Immature natural killer cell (primary cell): ENCODE results near the gene BSN. TPM values are rescaled to one million over a fixed set of nuclear protein-coding genes. Genes with fewer than 3 reads are reported as not detected.

Experiments
- DNase-seq, 3 donors: peaks; one replicate each; pipeline ENCODE4 v3.0.0; 2022; ENCODE audit warnings: mixed read lengths in 1 of 3
- H3K27ac Mint-ChIP-seq, 6 donors: one replicate each; pipeline ENCODE4 v1.8.0; 2020; ENCODE audit warnings: mixed read lengths in 6 of 6, mild to moderate bottlenecking in 5 of 6, inconsistent platforms in 4 of 6, moderate library complexity in 3 of 6
- H3K27me3 Mint-ChIP-seq, 3 donors: one replicate each; pipeline ENCODE4 v1.8.0; 2020 to 2021; ENCODE audit warnings: low read depth in 3 of 3, mild to moderate bottlenecking in 3 of 3, mixed read lengths in 3 of 3, moderate library complexity in 3 of 3, inconsistent platforms in 1 of 3
- H3K36me3 Mint-ChIP-seq, 3 donors: one replicate each; pipeline ENCODE4 v1.8.0; 2020; ENCODE audit warnings: mixed read lengths in 3 of 3, inconsistent platforms in 2 of 3, mild to moderate bottlenecking in 2 of 3
- H3K4me1 Mint-ChIP-seq, 2 donors: one replicate each; pipeline ENCODE4 v1.8.0; 2020; ENCODE audit warnings: inconsistent platforms in 2 of 2, mild to moderate bottlenecking in 2 of 2, mixed read lengths in 2 of 2, moderate library complexity in 1 of 2
- H3K4me3 Mint-ChIP-seq, 5 donors: one replicate each; pipeline ENCODE4 v1.8.0; 2020; ENCODE audit warnings: mild to moderate bottlenecking in 5 of 5, mixed read lengths in 5 of 5, inconsistent platforms in 3 of 5, moderate library complexity in 3 of 5
- H3K9me3 Mint-ChIP-seq, 6 donors: one replicate each; pipeline ENCODE4 v1.8.0; 2020; ENCODE audit warnings: mild to moderate bottlenecking in 6 of 6, mixed read lengths in 6 of 6, inconsistent platforms in 4 of 6, moderate library complexity in 3 of 6
- polyA plus RNA-seq, 3 donors: library from polyadenylated mRNA; unstranded; fragments of 300-500 nt; fragmentation: Illumina TruSeq; gene quantifications; one replicate each; pipeline ENCODE4 v1.2.3, GENCODE V29; 2021

BSN gene
- polyA plus RNA-seq, 3 donors from 2014 or later: 0.42 TPM; not detected in 2

DNA sequence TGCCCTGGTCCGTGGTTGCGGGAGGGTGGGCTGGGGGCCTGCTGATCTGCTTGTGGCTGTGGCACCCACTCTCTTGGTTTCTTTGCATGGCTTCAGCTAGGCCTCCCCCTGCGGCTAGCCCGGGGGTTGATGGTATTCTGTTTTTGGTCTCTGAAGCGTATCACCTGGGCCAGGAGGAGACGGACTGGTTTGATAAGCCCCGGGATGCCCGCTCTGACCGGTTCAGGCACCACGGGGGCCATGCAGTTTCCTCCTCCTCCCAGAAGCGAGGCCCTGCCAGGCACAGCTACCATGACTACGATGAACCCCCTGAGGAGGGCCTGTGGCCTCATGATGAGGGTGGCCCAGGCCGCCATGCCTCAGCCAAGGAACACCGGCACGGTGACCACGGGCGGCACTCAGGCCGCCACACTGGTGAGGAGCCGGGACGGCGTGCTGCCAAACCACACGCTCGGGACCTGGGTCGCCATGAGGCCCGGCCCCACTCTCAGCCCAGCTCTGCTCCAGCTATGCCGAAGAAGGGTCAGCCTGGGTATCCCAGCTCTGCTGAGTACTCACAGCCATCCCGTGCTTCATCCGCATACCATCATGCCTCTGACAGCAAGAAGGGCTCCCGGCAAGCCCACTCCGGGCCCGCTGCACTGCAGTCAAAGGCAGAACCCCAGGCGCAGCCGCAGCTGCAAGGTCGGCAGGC is 108.6 kb downstream of the BSN start:
- no peaks in the 10 kb centered on the region for H3K9me3 Mint-ChIP-seq
- DNase-seq: no peak
- no peaks in the 10 kb centered on the region for H3K36me3 Mint-ChIP-seq
- no peak overlapping the region for H3K27ac Mint-ChIP-seq
- no peaks in the 10 kb centered on the region for H3K4me1 Mint-ChIP-seq
- peaks cover 2 to 3% (median 2%) of the 10 kb centered on the region in 3 donors for H3K27me3 Mint-ChIP-seq
- no peak overlapping the region for H3K4me3 Mint-ChIP-seq

DNA sequence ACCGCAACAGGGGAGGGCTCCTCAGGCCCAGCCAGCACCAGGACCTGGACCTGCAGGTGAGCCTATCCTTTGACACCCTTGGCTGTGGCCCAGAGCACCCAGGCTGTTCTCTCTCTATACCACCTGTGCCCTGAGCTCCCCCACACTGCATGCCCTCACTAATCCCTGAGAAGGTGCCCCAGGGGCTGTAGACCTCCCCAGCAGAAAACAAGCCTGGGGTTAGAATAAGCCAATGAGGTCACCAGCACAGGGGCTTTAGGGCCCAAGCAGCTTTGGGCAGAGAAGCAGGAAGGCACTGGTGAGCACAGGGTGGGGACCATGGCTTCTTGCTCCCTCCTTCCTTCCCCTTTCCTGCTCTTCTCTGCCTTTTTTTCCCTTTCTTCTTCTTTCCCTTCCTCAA is 109.6 kb downstream of the BSN start:
- no peaks in the 10 kb centered on the region for H3K36me3 Mint-ChIP-seq
- no peak for DNase-seq
- peaks cover 2 to 3% (median 2%) of the 10 kb centered on the region in 3 donors for H3K27me3 Mint-ChIP-seq
- no peak overlapping the region for H3K4me3 Mint-ChIP-seq
- H3K27ac Mint-ChIP-seq: no peak overlapping the region
- no peaks in the 10 kb centered on the region for H3K4me1 Mint-ChIP-seq
- no peaks in the 10 kb centered on the region for H3K9me3 Mint-ChIP-seq

DNA sequence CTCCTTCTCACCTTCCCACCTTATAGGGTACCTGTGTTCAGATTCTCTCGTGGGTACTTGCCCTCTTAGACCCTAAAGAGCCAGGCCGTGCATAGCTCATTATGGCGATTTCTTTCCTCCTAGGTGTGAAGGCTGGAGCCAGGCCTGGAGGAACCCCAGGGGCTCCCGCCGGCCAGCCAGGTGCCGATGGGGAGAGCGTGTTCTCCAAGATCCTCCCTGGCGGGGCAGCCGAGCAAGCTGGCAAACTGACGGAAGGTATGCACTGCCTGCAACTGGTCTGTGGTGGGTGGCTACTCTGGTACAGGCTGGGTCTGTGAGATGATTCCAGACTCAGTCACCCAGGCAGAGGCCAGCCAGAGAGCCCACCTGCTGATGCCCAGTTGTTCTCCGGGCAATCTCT is 110.0 kb downstream of the BSN start:
- Mint-ChIP-seq H3K27ac (no peak overlapping the region), H3K27me3 (peaks cover 2 to 3% (median 2%) of the 10 kb centered on the region in 3 donors)

DNA sequence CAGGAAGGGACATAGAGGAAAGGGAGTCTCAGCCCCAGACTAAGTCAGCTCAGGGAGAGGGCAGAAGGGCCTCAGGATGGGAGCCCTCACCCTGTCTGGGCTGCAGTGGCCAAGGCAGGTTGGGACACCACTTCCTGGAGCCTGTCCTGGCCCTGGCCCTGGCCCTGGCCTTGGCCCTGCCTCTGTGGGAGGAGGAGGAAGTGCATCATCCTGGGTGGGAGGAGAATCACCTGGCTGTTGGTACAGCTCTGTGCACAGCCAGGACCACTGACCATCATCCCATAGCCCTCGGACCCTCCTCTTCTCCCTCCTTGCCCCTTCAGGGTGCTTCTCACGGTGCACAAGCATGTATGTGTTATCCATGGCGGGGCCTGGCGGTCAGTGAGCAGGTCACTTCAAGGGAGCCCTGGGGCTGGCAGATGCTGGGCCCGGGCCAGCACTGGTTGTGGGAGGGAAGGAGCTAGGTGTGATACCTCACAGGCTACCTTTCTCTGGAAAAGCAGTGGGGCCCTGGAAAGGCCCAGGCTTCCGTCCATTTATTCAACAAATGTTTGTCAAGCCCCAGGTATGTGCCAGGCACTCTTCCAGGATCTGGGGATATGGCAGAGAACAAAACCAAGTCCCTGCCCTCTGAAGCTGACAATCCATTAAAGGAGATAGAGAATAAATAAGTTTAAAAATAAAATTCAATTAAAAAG is 111.7 kb downstream of the BSN start:
- no peaks in the 10 kb centered on the region for H3K9me3 Mint-ChIP-seq
- no peak overlapping the region for H3K4me3 Mint-ChIP-seq
- DNase-seq: no peak
- no peak overlapping the region for H3K27ac Mint-ChIP-seq
- H3K36me3 Mint-ChIP-seq: no peaks in the 10 kb centered on the region
- peaks cover 0 to 2% (median 0%) of the 10 kb centered on the region in 3 donors for H3K27me3 Mint-ChIP-seq
- no peaks in the 10 kb centered on the region for H3K4me1 Mint-ChIP-seq

More for the DNA sequence above, 110.0 kb downstream of the BSN start:
- H3K9me3 Mint-ChIP-seq: no peaks in the 10 kb centered on the region
- no peaks in the 10 kb centered on the region for H3K4me1 Mint-ChIP-seq
- H3K36me3 Mint-ChIP-seq: no peaks in the 10 kb centered on the region
- no peak overlapping the region for H3K4me3 Mint-ChIP-seq
- no peak for DNase-seq

DNA sequence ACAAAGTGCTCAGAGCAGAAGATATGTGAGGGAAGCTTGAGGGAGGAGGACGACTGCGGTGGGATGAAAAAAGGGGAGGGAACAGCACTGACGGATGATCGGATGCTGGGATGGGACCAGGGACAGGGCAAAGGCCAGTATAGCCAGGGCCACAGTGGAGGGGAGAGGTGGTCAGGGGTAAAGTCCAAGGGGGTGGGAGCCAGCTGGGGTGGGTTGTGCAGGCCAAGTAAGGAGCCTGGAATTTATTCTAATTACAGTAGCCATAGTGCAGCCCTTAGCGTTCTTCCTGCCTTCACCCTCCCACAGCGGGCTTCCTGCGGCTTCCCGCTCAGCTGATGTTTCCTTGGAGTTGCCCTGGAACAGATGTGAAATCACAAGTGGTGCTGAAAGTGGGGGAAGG is 112.3 kb downstream of the BSN start:
- Mint-ChIP-seq H3K4me3 (no peak overlapping the region), H3K27ac (no peak overlapping the region), H3K27me3 (peaks cover 0 to 2% (median 0%) of the 10 kb centered on the region in 3 donors), H3K4me1 (peaks cover 0 to 1% of the 10 kb centered on the region in 2 donors), H3K36me3 (no peaks in the 10 kb centered on the region), H3K9me3 (no peaks in the 10 kb centered on the region)
- no peak for DNase-seq

DNA sequence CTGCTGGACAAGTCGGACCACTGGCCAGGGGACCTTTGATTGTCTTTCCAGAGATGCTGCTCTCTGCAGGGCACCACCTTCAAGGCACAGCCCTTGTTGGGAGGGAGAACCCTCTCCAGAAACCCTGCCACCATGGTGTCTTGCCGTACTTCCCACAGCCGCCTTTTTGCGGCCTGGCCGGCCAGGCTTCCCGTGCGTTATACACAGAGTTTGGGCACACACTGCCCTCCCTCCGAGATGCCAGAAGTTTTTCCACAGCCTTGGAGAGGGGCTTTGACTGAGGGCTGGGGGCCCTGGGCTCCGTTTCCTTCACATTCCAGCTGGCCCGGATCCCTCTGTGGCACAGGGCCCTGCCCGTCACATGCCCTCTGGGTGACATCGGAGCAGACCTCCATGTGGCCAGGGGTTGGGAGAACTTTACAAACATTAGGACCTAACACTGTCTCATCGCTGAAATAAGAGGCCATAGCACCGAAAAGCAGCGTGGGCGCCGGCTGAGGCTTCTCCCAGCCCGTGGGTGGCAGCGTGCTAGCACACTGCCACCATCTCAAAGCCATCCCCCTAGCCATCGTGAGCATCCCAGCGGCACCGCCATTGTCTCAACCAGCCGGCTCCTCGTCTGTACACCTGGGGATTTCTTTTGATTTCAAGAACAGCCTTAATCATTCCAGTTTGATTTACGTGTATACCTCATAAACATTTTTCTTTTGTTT is 113.6 kb downstream of the BSN start:
- DNase-seq: no peak
- Mint-ChIP-seq H3K9me3 (no peaks in the 10 kb centered on the region), H3K27me3 (peaks cover 2 to 3% (median 2%) of the 10 kb centered on the region in 3 donors), H3K4me1 (peaks cover 4 to 9% of the 10 kb centered on the region in 2 donors), H3K4me3 (no peak overlapping the region), H3K27ac (no peak overlapping the region), H3K36me3 (no peaks in the 10 kb centered on the region)

DNA sequence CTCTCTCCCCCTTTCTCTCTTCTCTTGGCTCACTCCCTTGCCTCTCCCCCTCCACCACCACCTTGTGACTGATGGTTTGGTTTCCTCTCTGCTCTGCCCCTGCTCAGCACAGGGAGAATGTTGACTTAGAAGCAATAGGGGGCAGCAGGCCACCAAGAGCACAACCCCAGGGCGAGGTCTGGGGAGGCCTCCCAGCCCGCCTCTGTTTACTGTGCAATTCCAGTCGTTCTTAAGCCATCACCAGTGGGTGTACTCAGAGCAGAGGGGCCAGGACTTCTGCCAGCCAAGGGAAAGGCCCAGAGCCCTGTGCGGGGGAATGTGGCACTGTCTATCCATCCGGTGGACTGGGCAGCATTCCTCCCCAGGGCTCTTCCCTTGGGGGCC is 114.1 kb downstream of the BSN start:
- Mint-ChIP-seq H3K27ac (no peak overlapping the region), H3K4me3 (no peak overlapping the region)

DNA sequence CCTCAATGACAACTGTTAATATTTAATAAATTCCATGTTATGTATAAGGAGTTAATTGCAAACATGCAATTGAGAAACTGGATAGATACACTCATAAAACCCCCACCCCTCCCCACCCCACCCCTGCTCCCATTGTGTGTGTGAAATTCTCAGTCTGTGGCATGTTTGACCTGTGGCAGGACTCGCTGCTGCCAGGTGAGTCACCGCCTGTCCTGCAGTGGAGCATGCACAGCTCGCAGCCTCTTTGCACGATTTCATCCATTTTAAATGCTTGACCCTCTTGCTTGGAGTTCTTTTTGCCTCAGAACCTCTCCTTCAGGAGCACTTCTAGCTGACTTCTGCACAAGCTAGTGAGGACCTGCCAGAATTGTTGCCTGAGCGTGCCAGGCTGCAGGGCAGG is 114.6 kb downstream of the BSN start:
- H3K4me3 Mint-ChIP-seq: no peak overlapping the region
- peaks cover 2 to 5% (median 4%) of the 10 kb centered on the region in 3 donors for H3K27me3 Mint-ChIP-seq
- peaks cover 12 to 18% of the 10 kb centered on the region in 2 donors for H3K4me1 Mint-ChIP-seq
- no peak for DNase-seq
- H3K9me3 Mint-ChIP-seq: no peaks in the 10 kb centered on the region
- no peak overlapping the region for H3K27ac Mint-ChIP-seq
- no peaks in the 10 kb centered on the region for H3K36me3 Mint-ChIP-seq

More for the DNA sequence above, 114.1 kb downstream of the BSN start:
- peaks cover 8 to 14% of the 10 kb centered on the region in 2 donors for H3K4me1 Mint-ChIP-seq
- H3K27me3 Mint-ChIP-seq: peaks cover 2 to 3% (median 2%) of the 10 kb centered on the region in 3 donors
- DNase-seq: no peak
- H3K9me3 Mint-ChIP-seq: no peaks in the 10 kb centered on the region
- H3K36me3 Mint-ChIP-seq: no peaks in the 10 kb centered on the region

DNA sequence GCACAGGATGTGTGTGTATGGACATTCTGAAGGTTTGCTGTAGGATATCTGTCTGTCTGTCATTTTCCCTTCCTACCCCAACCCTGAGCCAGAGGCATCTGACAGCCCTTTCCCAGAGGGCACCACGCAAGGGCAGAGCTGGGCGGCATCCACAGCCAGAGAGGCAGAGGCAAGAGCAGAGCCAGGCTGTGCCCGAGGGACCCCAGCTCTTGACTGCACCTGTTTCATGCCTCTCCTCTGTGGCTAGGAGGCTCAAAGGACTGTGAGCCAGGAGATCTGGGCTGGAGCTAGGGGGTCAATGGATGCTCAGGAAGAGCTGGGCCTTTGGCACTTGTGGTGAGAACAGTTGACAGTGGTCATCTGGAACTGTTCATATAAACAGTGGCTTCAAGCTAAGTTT is 115.1 kb downstream of the BSN start:
- no peaks in the 10 kb centered on the region for H3K9me3 Mint-ChIP-seq

DNA sequence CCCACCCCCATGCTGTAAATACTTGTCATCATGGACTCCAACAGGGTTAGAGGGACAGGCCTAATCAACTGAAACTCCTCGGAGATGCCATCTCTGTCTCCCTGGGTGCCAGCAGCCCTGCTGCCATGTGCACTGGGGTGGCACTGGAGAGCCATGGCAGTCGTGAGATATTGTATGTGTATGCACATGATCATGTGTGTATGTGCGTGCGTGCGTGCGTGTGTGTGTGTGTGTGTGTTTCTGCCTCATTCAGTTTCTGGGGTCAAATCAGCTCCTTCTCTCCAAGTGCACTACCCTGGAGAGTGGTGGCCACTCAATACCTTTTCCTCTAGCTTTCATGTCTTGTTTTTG is 116.6 kb downstream of the BSN start:
- H3K27ac Mint-ChIP-seq: peak overlapping the region in 1 of 6 donors; percentile 8
- H3K4me1 Mint-ChIP-seq: peaks cover 26 to 33% of the 10 kb centered on the region in 2 donors
- no peak overlapping the region for H3K4me3 Mint-ChIP-seq
- no peaks in the 10 kb centered on the region for H3K36me3 Mint-ChIP-seq
- no peak for DNase-seq
- H3K27me3 Mint-ChIP-seq: peaks cover 2 to 7% (median 7%) of the 10 kb centered on the region in 3 donors
- H3K9me3 Mint-ChIP-seq: no peaks in the 10 kb centered on the region

More for the DNA sequence above, 115.1 kb downstream of the BSN start:
- Mint-ChIP-seq H3K36me3 (no peaks in the 10 kb centered on the region), H3K27me3 (peaks cover 2 to 7% (median 7%) of the 10 kb centered on the region in 3 donors), H3K4me3 (no peak overlapping the region), H3K27ac (no peak overlapping the region), H3K4me1 (peaks cover 12 to 20% of the 10 kb centered on the region in 2 donors)
- DNase-seq: no peak

DNA sequence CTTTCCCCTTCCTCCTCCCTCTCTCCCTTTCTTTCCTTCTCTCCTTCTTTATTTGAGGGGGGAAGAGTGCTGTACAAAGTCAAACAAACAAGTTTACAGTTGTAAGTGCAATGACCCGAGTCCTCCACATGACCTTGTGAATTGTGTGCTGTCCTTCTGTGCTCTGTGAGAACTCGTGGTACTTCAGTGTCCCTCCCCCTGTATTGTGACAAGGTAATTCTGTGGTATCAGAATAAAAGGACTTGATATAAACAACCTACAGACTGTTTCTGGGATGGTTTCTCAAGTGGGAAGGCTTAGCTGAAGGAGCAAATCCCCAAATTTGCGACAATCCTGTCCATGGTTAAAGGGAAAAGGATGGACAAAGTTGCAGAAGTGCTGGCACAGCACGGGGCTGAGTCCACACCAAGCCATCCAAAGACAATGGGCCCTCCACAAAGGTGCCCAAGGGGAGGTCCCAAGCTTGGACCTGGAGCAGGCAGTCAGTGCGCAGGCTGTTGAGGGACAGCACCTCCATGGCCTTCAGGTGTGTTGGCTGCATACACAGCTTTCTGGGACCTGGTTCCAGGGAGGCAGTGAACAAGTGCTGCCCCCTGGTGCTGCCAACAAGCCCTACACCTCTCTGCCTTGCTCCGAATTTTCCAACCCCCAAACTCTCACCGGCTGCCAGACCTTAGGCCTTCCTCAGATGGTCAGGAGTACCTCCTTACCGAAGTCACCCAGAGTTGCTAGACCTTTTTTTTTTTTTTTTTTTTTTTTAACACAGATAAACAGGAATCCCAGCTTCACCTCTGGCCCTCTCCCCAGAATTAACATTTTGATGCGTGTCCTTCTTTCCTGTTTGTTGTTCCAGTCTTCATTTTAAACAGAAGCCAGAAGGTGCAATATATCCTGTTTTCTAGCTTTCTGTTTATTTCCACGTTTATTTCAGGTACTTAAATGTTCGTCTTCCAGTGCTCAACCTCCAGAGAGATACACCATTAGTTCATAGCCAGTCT is 117.3 kb downstream of the BSN start:
- Mint-ChIP-seq H3K4me3 (peak overlapping the region; percentile 46 to 82 (median 73)), H3K36me3 (no peaks in the 10 kb centered on the region)

DNA sequence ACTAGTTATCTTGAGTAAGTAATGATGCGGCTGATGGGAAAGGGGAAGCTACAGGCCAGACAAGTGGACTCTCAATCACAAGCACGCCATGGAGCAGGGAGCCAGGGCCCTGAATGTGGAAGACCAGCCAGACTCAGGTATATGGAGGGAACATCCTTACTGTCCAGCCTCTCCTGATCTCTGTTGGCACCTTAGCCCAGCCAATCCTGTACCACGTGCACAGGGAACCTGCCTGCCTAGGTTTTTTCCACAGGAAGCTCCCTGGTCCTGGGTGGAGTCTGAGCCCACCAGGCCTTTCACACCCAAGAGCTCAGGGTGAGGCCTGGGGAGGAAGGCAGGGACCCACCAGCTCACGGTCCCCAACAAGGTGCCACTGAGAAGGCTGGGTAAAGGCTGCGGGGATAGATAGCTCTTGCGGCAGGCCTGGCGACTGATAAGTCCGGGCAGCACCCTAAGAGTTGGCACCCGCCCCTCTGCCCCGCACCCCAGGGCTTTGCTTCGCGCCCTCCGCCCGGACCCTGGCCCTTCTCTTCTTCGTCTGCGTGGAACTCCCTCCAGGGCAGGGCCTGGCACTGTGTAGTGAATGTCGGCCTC is 118.9 kb downstream of the BSN start:
- DNase-seq: no peak
- H3K9me3 Mint-ChIP-seq: no peaks in the 10 kb centered on the region
- peaks cover 0 to 7% (median 7%) of the 10 kb centered on the region in 3 donors for H3K27me3 Mint-ChIP-seq
- peaks cover 27 to 37% of the 10 kb centered on the region in 2 donors for H3K4me1 Mint-ChIP-seq
- H3K27ac Mint-ChIP-seq: peak overlapping the region; percentile 83 to 97 (median 96)
- H3K4me3 Mint-ChIP-seq: peak overlapping the region; percentile 91 to 96 (median 93)
- H3K36me3 Mint-ChIP-seq: peaks cover 2 to 3% (median 3%) of the 10 kb centered on the region in 3 donors

More for the DNA sequence above, 117.3 kb downstream of the BSN start:
- Mint-ChIP-seq H3K4me1 (peaks cover 27 to 37% of the 10 kb centered on the region in 2 donors), H3K9me3 (no peaks in the 10 kb centered on the region), H3K27me3 (peaks cover 0 to 7% (median 7%) of the 10 kb centered on the region in 3 donors), H3K27ac (peak overlapping the region in 5 of 6 donors; percentile 38 to 86 (median 55))
- DNase-seq: peak; percentile 58 to 64 (median 59)
